ENCODE measurements around the gene ABTB1.
A peak's percentile ranks its signal among the peaks of the same experiment; 100 is the strongest.
"Not testable (repeated sequence)": the region's sequence is repeated elsewhere in the genome, so short reads cannot be mapped to it uniquely, and the experiment has no call there.

ABTB1 gene

GRCh38 chr3:127671523-127672428, 976 bp upstream of the ABTB1 start:
- DNase-seq (ENCODE audit: low read depth in 2 of 2) = no peak

- DNase-seq (ENCODE audit: low read depth in 2 of 2) = peak in 1 of 2 donors; percentile 19
Observed at GRCh38 chr3:127673191-127674100, 694 bp downstream of the ABTB1 start.

- DNase-seq (ENCODE audit: low read depth in 2 of 2) = no peak
Observed at GRCh38 chr3:127674101-127674721, 1.5 kb downstream of the ABTB1 start.

- DNase-seq (ENCODE audit: low read depth in 2 of 2) = no peak
Observed at GRCh38 chr3:127674790-127675189, 2.0 kb downstream of the ABTB1 start.

- DNase-seq (ENCODE audit: low read depth in 2 of 2) = no peak
Observed at GRCh38 chr3:127675651-127676391, 3.1 kb downstream of the ABTB1 start.

- DNase-seq (ENCODE audit: low read depth in 2 of 2) = no peak
Observed at GRCh38 chr3:127676456-127676855, 3.7 kb downstream of the ABTB1 start.

GRCh38 chr3:127676921-127677351, 4.2 kb downstream of the ABTB1 start:
- DNase-seq (ENCODE audit: low read depth in 2 of 2) = no peak

GRCh38 chr3:127677541-127678314, 5.0 kb downstream of the ABTB1 start:
- no peak for DNase-seq (ENCODE audit: low read depth in 2 of 2)

GRCh38 chr3:127678315-127678599, 5.5 kb downstream of the ABTB1 start:
- DNase-seq (ENCODE audit: low read depth in 2 of 2) = no peak

- DNase-seq (ENCODE audit: low read depth in 2 of 2) = no peak
Observed at GRCh38 chr3:127678611-127679533, 6.1 kb downstream of the ABTB1 start.

GRCh38 chr3:127679534-127680145, 6.9 kb downstream of the ABTB1 start:
- DNase-seq (ENCODE audit: low read depth in 2 of 2) = no peak

- no peak for DNase-seq (ENCODE audit: low read depth in 2 of 2)
Observed at GRCh38 chr3:127680146-127680661, 7.5 kb downstream of the ABTB1 start.

GRCh38 chr3:127680798-127681221, 8.1 kb downstream of the ABTB1 start:
- no peak for DNase-seq (ENCODE audit: low read depth in 2 of 2)

GRCh38 chr3:127682175-127682554, 9.4 kb downstream of the ABTB1 start:
- not testable (repeated sequence) for DNase-seq (ENCODE audit: low read depth in 2 of 2)

- no peak for DNase-seq (ENCODE audit: low read depth in 2 of 2)
Observed at GRCh38 chr3:127682561-127682960, 9.8 kb downstream of the ABTB1 start.

GRCh38 chr3:127684871-127685707, 12.3 kb downstream of the ABTB1 start:
- no peak for DNase-seq (ENCODE audit: low read depth in 2 of 2)

- no peak for DNase-seq (ENCODE audit: low read depth in 2 of 2)
Observed at GRCh38 chr3:127685708-127686511, 13.2 kb downstream of the ABTB1 start.
